Measurements from ENCODE around the gene CCL2. TPM values are rescaled to one million over a fixed set of nuclear protein-coding genes. Genes with fewer than 3 reads are reported as not detected.

Gene CCL2
- total RNA-seq, 1 experiment from 2014 or later = not detected

DNA sequence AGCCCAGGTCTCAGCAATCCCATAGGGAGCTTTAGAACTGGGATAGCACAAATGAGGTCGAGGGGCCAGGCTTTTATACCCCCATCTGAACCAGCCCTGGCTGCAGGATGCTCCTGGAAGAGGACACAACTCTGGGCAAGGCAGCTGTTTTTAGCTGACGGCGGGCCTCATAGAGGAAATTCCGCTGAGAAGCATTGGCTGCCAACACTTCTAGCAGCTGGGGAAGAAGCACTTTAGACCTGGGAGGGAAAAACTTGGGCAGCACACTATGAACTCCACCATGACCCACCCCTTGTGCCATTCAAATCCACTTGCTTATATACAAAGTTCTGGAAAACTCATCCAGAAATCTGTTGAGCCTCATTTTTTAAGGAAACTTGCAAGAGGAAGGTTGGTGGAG is 35.5 kb downstream of the CCL2 start:
- ChIA-PET POLR2A (ENCODE audit: unreplicated experiment) (no interaction called here), CTCF (no interaction called here)

DNA sequence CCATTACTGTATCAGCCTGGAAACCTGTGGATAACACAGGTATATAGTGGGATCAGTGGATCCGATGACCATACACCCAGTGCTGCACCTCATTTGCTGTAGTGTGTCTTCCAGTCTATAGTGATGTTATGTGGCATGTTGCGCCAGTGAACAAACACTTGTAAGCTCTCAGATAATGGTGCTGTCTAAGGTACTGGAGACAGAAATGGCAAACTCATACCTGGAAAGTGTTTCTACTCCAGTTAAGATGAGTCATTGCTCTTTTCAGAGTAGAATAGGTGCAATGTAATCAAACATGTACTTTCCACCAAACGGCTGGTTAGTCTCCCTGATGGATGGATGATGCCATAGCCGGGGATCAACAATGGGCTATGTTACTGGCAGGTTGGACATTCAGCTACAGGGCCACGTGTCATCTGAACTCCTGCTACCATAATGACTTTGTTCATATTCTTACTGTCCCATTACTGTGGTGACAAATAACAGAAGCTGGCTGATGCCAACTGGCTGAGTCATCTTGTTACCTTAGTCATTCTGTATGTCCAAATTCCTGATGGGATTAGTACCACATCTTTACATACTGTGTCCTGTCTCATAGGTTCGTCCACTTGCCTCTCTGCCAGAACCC is 36.8 kb downstream of the CCL2 start:
- no peaks in the 10 kb centered on the region for H3K36me3 ChIP-seq (ENCODE audit: low read depth)
- POLR2A ChIA-PET (ENCODE audit: unreplicated experiment) = no interaction called here
- no peaks in the 10 kb centered on the region for H3K27me3 ChIP-seq (ENCODE audit: insufficient read depth, low read depth)
- no peak for DNase-seq
- no peaks in the 10 kb centered on the region for H4K20me1 ChIP-seq (ENCODE audit: insufficient read depth)
- no peaks in the 10 kb centered on the region for H3F3A ChIP-seq (ENCODE audit: insufficient read depth, low read depth)
- no peaks in the 10 kb centered on the region for H3K79me2 ChIP-seq (ENCODE audit: low read depth)
- no peak for TF ChIP-seq EZH2 (IDR thresholded peaks at IDR 0.05; ENCODE audit: low read depth)
- TF ChIP-seq, protein P1, sequence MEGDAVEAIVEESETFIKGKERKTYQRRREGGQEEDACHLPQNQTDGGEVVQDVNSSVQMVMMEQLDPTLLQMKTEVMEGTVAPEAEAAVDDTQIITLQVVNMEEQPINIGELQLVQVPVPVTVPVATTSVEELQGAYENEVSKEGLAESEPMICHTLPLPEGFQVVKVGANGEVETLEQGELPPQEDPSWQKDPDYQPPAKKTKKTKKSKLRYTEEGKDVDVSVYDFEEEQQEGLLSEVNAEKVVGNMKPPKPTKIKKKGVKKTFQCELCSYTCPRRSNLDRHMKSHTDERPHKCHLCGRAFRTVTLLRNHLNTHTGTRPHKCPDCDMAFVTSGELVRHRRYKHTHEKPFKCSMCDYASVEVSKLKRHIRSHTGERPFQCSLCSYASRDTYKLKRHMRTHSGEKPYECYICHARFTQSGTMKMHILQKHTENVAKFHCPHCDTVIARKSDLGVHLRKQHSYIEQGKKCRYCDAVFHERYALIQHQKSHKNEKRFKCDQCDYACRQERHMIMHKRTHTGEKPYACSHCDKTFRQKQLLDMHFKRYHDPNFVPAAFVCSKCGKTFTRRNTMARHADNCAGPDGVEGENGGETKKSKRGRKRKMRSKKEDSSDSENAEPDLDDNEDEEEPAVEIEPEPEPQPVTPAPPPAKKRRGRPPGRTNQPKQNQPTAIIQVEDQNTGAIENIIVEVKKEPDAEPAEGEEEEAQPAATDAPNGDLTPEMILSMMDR (conservative IDR thresholded peaks at IDR 0.05) = no peak
- no peak overlapping the region for H3K27ac ChIP-seq
- CTCF ChIA-PET = no interaction called here
- no peaks in the 10 kb centered on the region for H3K9me2 ChIP-seq (ENCODE audit: insufficient read depth)
- no peaks in the 10 kb centered on the region for H3K4me1 ChIP-seq (replicated peaks; ENCODE audit: insufficient read depth)
- no peak overlapping the region for H2AFZ ChIP-seq
- no peak overlapping the region for H3K4me3 ChIP-seq
- no peak overlapping the region for H3K4me2 ChIP-seq
- intact Hi-C loops (cut with micrococcal nuclease; ENCODE audit: unreplicated experiment) = no loop called here
- no peaks in the 10 kb centered on the region for H3K9me3 ChIP-seq (ENCODE audit: insufficient read depth, low read depth)
- BruUV-seq (replicated peaks) = no TSS peak

More for the DNA sequence above, 35.5 kb downstream of the CCL2 start:
- Histone ChIP-seq H3K9me2 (ENCODE audit: insufficient read depth) (no peaks in the 10 kb centered on the region), H3K4me1 (replicated peaks; ENCODE audit: insufficient read depth) (no peaks in the 10 kb centered on the region), H3K4me2 (no peak overlapping the region), H3K9me3 (ENCODE audit: insufficient read depth, low read depth) (no peaks in the 10 kb centered on the region), H2AFZ (no peak overlapping the region), H3K4me3 (no peak overlapping the region), H3K27ac (no peak overlapping the region), H3K36me3 (ENCODE audit: low read depth) (no peaks in the 10 kb centered on the region), H3K79me2 (ENCODE audit: low read depth) (no peaks in the 10 kb centered on the region), H3F3A (ENCODE audit: insufficient read depth, low read depth) (no peaks in the 10 kb centered on the region), H4K20me1 (ENCODE audit: insufficient read depth) (no peaks in the 10 kb centered on the region), H3K27me3 (ENCODE audit: insufficient read depth, low read depth) (no peaks in the 10 kb centered on the region)
- no peak for DNase-seq
- TF ChIP-seq, protein P1 (conservative IDR thresholded peaks at IDR 0.05) = no peak
- TF ChIP-seq EZH2 (IDR thresholded peaks at IDR 0.05; ENCODE audit: low read depth) = no peak
- no TSS peak for BruUV-seq (replicated peaks)
- intact Hi-C loops (cut with micrococcal nuclease; ENCODE audit: unreplicated experiment) = no loop called here

DNA sequence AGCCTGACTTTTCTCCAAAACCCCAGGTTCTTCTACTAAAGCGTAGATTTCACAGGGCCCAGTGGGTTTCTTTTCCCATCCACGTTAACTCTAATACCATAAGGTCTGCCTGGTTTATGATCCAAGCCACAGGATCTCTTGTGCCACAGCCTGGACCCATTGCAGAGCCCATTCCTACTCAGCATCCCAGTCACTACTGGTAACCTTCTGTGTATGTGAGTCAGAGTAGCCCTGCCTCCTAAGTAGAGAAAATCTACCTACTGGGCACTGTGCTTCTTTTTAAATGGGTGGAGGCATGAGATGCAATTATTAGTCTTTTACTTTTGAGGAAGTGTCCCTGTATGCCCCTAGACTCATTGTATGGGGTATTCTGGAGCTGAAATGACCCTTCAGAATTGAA is 43.9 kb downstream of the CCL2 start:
- Histone ChIP-seq H3K9me2 (ENCODE audit: insufficient read depth) (no peaks in the 10 kb centered on the region), H2AFZ (no peak overlapping the region), H3K27ac (no peak overlapping the region), H3F3A (ENCODE audit: insufficient read depth, low read depth) (no peaks in the 10 kb centered on the region), H3K36me3 (ENCODE audit: low read depth) (no peaks in the 10 kb centered on the region), H3K4me1 (replicated peaks; ENCODE audit: insufficient read depth) (no peaks in the 10 kb centered on the region), H3K79me2 (ENCODE audit: low read depth) (no peaks in the 10 kb centered on the region), H3K4me3 (no peak overlapping the region), H3K9me3 (ENCODE audit: insufficient read depth, low read depth) (no peaks in the 10 kb centered on the region), H4K20me1 (ENCODE audit: insufficient read depth) (no peaks in the 10 kb centered on the region), H3K27me3 (ENCODE audit: insufficient read depth, low read depth) (peaks cover 25% of the 10 kb centered on the region), H3K4me2 (no peak overlapping the region)
- DNase-seq = no peak
- no peak for TF ChIP-seq EZH2 (IDR thresholded peaks at IDR 0.05; ENCODE audit: low read depth)
- TF ChIP-seq, protein P1 (conservative IDR thresholded peaks at IDR 0.05) = no peak
- ChIA-PET CTCF (no interaction called here), POLR2A (ENCODE audit: unreplicated experiment) (no interaction called here)
- BruUV-seq (replicated peaks) = no TSS peak
- intact Hi-C loops (cut with micrococcal nuclease; ENCODE audit: unreplicated experiment) = no loop called here

Data from PC-9 (cell line).